ENCODE measurements around the gene LRWD1. TPM values are rescaled to one million over a fixed set of nuclear protein-coding genes. Genes with fewer than 3 reads are reported as not detected.

The LRWD1 gene
- total and polyA plus RNA-seq, 2 of the 4 experiments (the other 2 are of a cell fraction) = 20.3 to 27.2 TPM

- ChIA-PET POLR2A (ENCODE audit: unreplicated experiment) (no interaction called here), CTCF (no interaction called here)
- Histone ChIP-seq H2BK5ac (ENCODE audit: low read depth, low read length, poor library complexity, severe bottlenecking) (no peak overlapping the region), H3K79me1 (ENCODE audit: low read depth in 1 of 2, low read length in 2 of 2) (peaks cover 0 to 17% of the 10 kb centered on the region in 2 experiments; a peak in 3 of 4 replicates), H3K9me1 (ENCODE audit: insufficient read depth, low read length) (no peaks in the 10 kb centered on the region; the same call in 1 of the 2 replicates), H3K4me3 (ENCODE audit: insufficient read depth, low read depth, low read length) (no peak overlapping the region), H2BK15ac (ENCODE audit: low read depth, low read length) (no peak overlapping the region), H2BK120ac (ENCODE audit: low read depth, low read length) (no peak overlapping the region), H3K56ac (ENCODE audit: extremely low read depth, insufficient read depth, low read length) (no peak overlapping the region), H2BK20ac (ENCODE audit: low read depth, low read length) (no peak overlapping the region), H4K20me1 (ENCODE audit: insufficient read depth, low read length) (peaks cover 12% of the 10 kb centered on the region), H4K91ac (ENCODE audit: insufficient read depth, low read depth, low read length) (no peak overlapping the region), H3K23ac (ENCODE audit: low read depth, low read length) (no peak overlapping the region), H3K4me2 (ENCODE audit: low read depth, low read length) (no peak overlapping the region), H3K14ac (replicated peaks; ENCODE audit: low read depth, low read length) (no peak overlapping the region), H2AK9ac (replicated peaks; ENCODE audit: low read depth, low read length, poor library complexity) (no peak overlapping the region), H3K9ac (ENCODE audit: low read depth, low read length) (no peak overlapping the region), H2AK5ac (ENCODE audit: low read depth, low read length) (no peak overlapping the region), H3K36me3 (ENCODE audit: control insufficient read depth, insufficient read depth, low read length) (peaks cover 27% of the 10 kb centered on the region), H3K4me1 (ENCODE audit: control insufficient read depth, insufficient read depth, low read length) (peaks cover 8% of the 10 kb centered on the region), H3K18ac (ENCODE audit: low read depth, low read length) (no peak overlapping the region), H3K9me3 (ENCODE audit: control insufficient read depth, insufficient read depth, low read length) (no peaks in the 10 kb centered on the region), H3K4ac (ENCODE audit: low read depth, low read length) (no peak overlapping the region), H2AFZ (replicated peaks; ENCODE audit: low read length, poor library complexity) (no peak overlapping the region), H3K27ac (ENCODE audit: insufficient read depth, low read length) (no peak overlapping the region), H3K27me3 (ENCODE audit: control insufficient read depth, insufficient read depth, low read length) (no peaks in the 10 kb centered on the region), H4K5ac (ENCODE audit: low read depth, low read length) (no peak overlapping the region), H4K8ac (ENCODE audit: low read depth in 2 of 2, low read length in 2 of 2) (no peak overlapping the region)
- intact Hi-C loops (cut with micrococcal nuclease) (no loop called here), dilution Hi-C loops (cut with HindIII; ENCODE audit: low sequenced_read_pairs, unreplicated experiment) (no loop called here), in situ Hi-C loops (cut with MboI; ENCODE audit: low sequenced_read_pairs) (no loop called here)
- ATAC-seq (ENCODE audit: low read depth) (no peak), DNase-seq (no peak)
- 93% methylated on average over 4 of the region's 11 CpGs; no CpG with 5 or more reads in 1 of the 2 experiments for WGBS, 2 experiments (ENCODE audit: extremely low coverage in 2 of 2, insufficient read length in 1 of 2)
- TF ChIP-seq MAFK (IDR thresholded peaks at IDR 0.05; ENCODE audit: low read depth, low read length) = no peak
- TF ChIP-seq RFX5 (IDR thresholded peaks at IDR 0.05; ENCODE audit: low read depth, low read length) = no peak
- TF ChIP-seq USF2 (IDR thresholded peaks at IDR 0.05; ENCODE audit: low read depth, low read length) = no peak
- no peak for TF ChIP-seq ELK1 (IDR thresholded peaks at IDR 0.05; ENCODE audit: borderline replicate concordance, low read depth, low read length)
- TF ChIP-seq FOS (IDR thresholded peaks at IDR 0.05; ENCODE audit: low read depth, low read length) = no peak
- TF ChIP-seq CTCF (conservative IDR thresholded peaks at IDR 0.05; ENCODE audit: low read depth, low read length) = no peak
- no peak for TF ChIP-seq MXI1 (IDR thresholded peaks at IDR 0.05; ENCODE audit: borderline replicate concordance, low read depth, low read length)
- TF ChIP-seq SMC3 (IDR thresholded peaks at IDR 0.05; ENCODE audit: low read depth, low read length) = no peak
- TF ChIP-seq POLR2A (IDR thresholded peaks at IDR 0.05; ENCODE audit: low read depth, low read length) = no peak
- no peak for TF ChIP-seq CHD1 (IDR thresholded peaks at IDR 0.05; ENCODE audit: low read depth, low read length)
- no peak for TF ChIP-seq MAZ (IDR thresholded peaks at IDR 0.05; ENCODE audit: borderline replicate concordance, low read depth, low read length)
- no peak for TF ChIP-seq RCOR1 (IDR thresholded peaks at IDR 0.05; ENCODE audit: insufficient replicate concordance, low read length)
- TF ChIP-seq NFE2L2 (IDR thresholded peaks at IDR 0.05; ENCODE audit: low read depth, low read length) = no peak
- TF ChIP-seq CEBPB (IDR thresholded peaks at IDR 0.05; ENCODE audit: low read depth, low read length) = no peak
- no peak for TF ChIP-seq RAD21 (IDR thresholded peaks at IDR 0.05; ENCODE audit: low read length)
- no peak for TF ChIP-seq BHLHE40 (IDR thresholded peaks at IDR 0.05; ENCODE audit: low read depth, low read length)
- BruUV-seq (replicated peaks) = no TSS peak
These were observed 9.2 kb upstream of the LRWD1 start for GRCh38 chr7:102455596-102455995.

Measured in IMR-90 (cell line).